ENCODE data around the gene KRTAP12-4.

DNA sequence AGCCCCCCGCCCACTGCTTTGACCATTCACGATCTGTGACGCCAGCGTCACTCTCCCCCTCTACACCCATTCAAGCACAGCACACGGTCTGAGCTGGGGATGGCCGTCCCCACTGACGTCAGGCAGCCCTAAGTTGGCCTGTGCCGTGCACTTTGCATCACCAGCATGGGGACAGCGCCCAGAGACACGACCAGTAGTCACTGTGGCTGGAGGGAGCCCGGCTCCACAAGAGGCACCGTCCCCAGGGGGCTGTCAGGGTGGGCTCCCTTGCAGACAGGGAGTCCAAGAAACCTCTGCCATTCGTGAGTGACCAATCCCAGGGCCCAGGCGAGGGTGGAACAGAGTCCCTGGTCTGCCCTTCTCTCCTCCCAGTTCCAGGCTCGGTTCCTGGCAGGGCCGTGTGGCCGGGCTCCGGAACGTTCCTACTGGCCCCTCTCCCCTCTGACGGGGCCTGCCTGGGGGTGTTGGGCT lies 40.3 kb downstream of the KRTAP12-4 start:
- TF ChIP-seq ESRRG (CRISPR knock-in tag; IDR thresholded peaks at IDR 0.05) (no peak), SNAI2 (CRISPR knock-in tag; IDR thresholded peaks at IDR 0.05) (no peak), TOX (CRISPR knock-in tag; IDR thresholded peaks at IDR 0.05; ENCODE audit: borderline replicate concordance) (no peak)
